IPS DF 6.9 (cell line): ENCODE results near the gene ZNF687.

ENCODE experiments used
- DNase-seq: peaks from one replicate; pipeline ENCODE4 v3.0.0-alpha.2; 2013; ENCODE audit warnings: low read depth, low spot score
- H3K27ac ChIP-seq: one replicate; pipeline ENCODE4 v1.5.1; 2013; ENCODE audit warnings: low read length, control low read depth
- H3K27me3 ChIP-seq: 2 replicates; pipeline ENCODE4 v1.6.1; 2013; ENCODE audit warnings: mild to moderate bottlenecking, low read length; ENCODE audit not compliant: control insufficient read depth, insufficient read depth
- H3K36me3 ChIP-seq: 2 replicates; pipeline ENCODE4 v1.6.1; 2013; ENCODE audit warnings: low read length; ENCODE audit not compliant: control insufficient read depth, insufficient read depth
- H3K4me1 ChIP-seq: 2 replicates; pipeline ENCODE4 v1.6.1; 2013; ENCODE audit warnings: low read length; ENCODE audit not compliant: control insufficient read depth, insufficient read depth
- H3K4me3 ChIP-seq: 2 replicates; pipeline ENCODE4 v1.5.1; 2013; ENCODE audit warnings: mild to moderate bottlenecking, low read length
- H3K9me3 ChIP-seq: 2 replicates; pipeline ENCODE4 v1.6.1; 2013; ENCODE audit warnings: low read length, inconsistent platforms; ENCODE audit not compliant: control insufficient read depth, insufficient read depth
- WGBS: extraction: QIAGEN DNeasy Blood & Tissue Kit; methylation state at CpG from one replicate; pipeline ENCODE4 v1.1.7; 2013; ENCODE audit warnings: mixed read lengths, missing lambda C conversion rate; ENCODE audit not compliant: insufficient read length, insufficient coverage; 5-methylcytosine and 5-hydroxymethylcytosine counted together

ZNF687 gene

DNA sequence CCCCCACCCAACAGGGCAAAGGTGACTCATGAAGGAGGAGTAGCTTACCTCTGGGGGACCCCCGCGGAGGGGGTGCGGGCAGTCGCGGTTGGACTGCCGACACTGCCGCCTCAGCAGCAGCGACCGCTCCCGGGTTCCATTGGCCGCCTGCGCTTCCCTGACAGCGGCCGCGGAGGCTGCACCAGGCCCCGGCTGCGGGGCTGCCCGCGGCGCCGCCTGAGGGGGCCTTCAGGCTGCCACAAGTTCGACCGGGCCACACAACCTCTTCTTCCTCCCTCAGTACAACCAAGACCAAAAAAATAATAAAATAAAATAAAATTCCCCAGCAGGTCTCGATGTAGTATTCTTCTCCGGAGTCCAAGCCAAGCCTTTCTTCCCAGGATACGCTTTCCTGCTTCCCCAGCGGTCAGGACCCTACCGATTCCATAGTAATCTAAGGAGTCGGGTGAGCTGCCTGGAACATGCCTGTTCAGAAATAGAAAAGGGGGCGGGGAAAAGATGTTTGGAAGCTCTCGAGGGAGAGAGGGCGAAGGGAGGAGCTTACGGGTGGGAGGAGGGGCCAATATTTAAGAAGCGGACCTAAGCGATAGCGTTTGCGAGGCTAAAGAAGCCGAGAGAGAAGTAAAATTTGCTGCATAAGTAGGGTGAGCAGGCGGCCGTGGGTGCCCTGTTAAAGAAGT, 45.3 kb downstream of the ZNF687 start, which contains the start of gene PI4KB:
TSS of gene PI4KB (minus strand) at position 194 of the 680 bp plus-strand sequence. CDS start 10,935 bp downstream, outside the sequence.
- WGBS: no CpG with 5 or more reads among the region's 40 CpGs
- peak; percentile 97 for DNase-seq
- no peaks in the 10 kb centered on the region for H3K4me1 ChIP-seq
- no peaks in the 10 kb centered on the region for H3K36me3 ChIP-seq
- H3K27me3 ChIP-seq: no peaks in the 10 kb centered on the region
- no peak within 1 kb of the TSS for H3K27ac ChIP-seq
- no peaks in the 10 kb centered on the region for H3K9me3 ChIP-seq
- H3K4me3 ChIP-seq: peak within 1 kb of the TSS; percentile 66

DNA sequence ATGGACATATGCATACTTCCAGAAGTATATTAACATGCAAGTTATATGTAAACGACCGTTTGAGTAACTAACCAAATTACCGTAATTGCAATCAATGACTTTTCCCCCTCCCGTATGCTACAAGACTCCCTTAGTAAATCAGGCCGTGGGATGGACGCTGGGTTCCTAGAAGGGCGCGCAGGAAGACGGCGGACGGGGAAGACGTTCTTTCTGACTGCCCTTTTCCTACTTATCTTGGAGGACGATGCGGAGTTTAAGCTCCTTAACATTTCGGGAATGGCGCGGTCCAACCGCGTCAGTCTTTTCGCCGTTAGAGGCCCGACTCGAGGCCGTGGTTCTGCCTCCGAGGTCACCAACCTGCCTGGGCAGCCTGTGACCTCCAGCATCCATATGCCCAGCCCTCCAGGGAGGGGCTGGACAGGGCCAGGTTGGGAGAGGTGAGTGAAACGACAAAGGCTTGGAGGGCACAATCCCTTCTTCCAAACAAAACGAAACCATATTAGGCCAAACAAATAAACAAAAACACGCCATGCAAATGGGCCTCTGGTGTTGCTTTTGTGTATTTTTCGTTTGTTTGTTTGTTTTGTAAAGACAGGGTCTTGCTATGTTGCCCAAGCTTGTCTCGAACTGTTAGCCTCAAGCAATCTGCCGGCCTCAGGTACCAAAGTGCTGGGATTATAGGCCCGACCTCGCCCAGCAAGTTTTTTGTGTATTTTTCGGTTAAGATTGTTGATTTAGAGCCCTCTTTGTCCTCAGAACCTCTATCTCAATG, 46.0 kb downstream of the ZNF687 start:
- Histone ChIP-seq H3K36me3 (no peaks in the 10 kb centered on the region), H3K9me3 (no peaks in the 10 kb centered on the region), H3K27ac (no peak overlapping the region), H3K4me1 (no peaks in the 10 kb centered on the region), H3K4me3 (peak overlapping the region; percentile 66; the same call in 1 of the 2 replicates), H3K27me3 (no peaks in the 10 kb centered on the region)
- DNase-seq: no peak
- WGBS: no CpG with 5 or more reads among the region's 34 CpGs

DNA sequence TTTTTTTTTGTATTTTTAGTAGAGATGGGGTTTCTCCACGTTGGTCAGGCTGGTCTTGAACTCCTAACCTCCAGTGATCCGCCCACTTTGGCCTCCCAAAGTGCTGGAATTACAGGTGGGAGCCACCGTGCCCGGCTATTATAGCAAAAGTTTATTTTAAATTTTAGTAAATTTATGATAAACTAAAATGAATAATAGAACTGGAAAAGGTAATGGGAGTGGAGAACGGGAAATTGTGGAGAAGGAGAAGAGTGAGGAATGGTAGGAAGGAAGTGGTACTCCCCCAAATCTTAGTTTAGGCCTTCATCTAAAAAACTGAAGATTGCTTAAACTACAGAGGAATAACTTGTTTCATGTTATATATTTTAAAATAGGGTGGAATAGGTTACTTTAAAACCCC, 52.7 kb downstream of the ZNF687 start:
- no peaks in the 10 kb centered on the region for H3K4me1 ChIP-seq
- no peaks in the 10 kb centered on the region for H3K27me3 ChIP-seq
- 100% methylated on average over 1 of the region's 5 CpGs for WGBS
- H3K36me3 ChIP-seq: no peaks in the 10 kb centered on the region
- H3K4me3 ChIP-seq: no peak overlapping the region
- H3K27ac ChIP-seq: no peak overlapping the region
- H3K9me3 ChIP-seq: no peaks in the 10 kb centered on the region
- no peak for DNase-seq

GRCh38 chr1:151336556-151336955, 54.5 kb downstream of the ZNF687 start:
- Histone ChIP-seq H3K4me1 (no peaks in the 10 kb centered on the region), H3K9me3 (no peaks in the 10 kb centered on the region), H3K36me3 (no peaks in the 10 kb centered on the region), H3K4me3 (no peak overlapping the region), H3K27me3 (no peaks in the 10 kb centered on the region), H3K27ac (no peak overlapping the region)
- DNase-seq: no peak
- WGBS: no CpG with 5 or more reads among the region's 3 CpGs

GRCh38 chr1:151340870-151341754, 59.0 kb downstream of the ZNF687 start:
- Histone ChIP-seq H3K27ac (no peak overlapping the region), H3K4me3 (no peak overlapping the region), H3K4me1 (0 out of 2 replicates have a peak, but pooled peaks cover 1% of the 10 kb centered on the region), H3K9me3 (no peaks in the 10 kb centered on the region), H3K36me3 (peaks cover 25% of the 10 kb centered on the region), H3K27me3 (no peaks in the 10 kb centered on the region)
- DNase-seq: peak; percentile 73
- no CpG with 5 or more reads among the region's 7 CpGs for WGBS
